Hair follicular keratinocyte (primary cell): ENCODE results near the gene DEFB123. TPM values are rescaled to one million over a fixed set of nuclear protein-coding genes. Genes with fewer than 3 reads are reported as not detected.

Experiments used
- total RNA-seq: library from RNA; depleted of rRNA; stranded (reverse); fragments of >200 nt; gene quantifications from 2 replicates; pipeline ENCODE4 v1.2.3, GENCODE V29; 2015

The DEFB123 gene
- total RNA-seq = not detected in 2 replicates

DNA sequence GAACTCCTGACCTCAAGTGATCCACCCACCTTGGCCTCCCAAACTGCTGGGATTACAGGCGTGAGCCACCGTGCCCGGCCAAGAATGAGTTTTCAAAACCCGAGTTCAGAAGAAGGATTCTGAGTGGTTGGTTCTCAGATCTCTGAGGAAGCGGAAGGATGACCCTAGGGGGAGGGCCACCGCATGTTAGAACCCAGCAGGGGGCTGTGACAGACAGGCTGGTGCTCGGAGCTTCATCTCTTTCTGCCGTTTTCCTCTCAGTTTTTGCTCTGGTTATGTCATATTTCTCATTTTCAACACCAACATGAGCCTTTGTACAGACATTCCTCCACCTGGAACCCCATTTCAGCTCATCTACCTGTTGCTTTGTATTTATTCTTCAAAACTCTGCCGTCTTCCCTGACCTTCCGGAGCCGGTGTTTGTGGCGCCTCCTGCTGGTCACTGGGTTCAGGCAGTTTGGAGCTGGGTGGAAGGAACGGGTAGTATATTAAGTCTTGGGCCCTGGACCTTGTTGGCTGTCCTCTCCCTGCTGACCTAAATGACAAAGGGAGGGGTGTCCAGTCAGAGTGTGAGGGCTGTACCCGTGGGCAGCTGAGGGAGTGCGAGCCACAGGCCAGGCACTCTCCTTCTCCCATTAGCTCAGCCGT, at the start of gene DEFB123:
Gene DEFB123 (plus strand): TSS at position 621 of the 648 bp plus-strand sequence. CDS start 67 bp downstream, outside the sequence.

GRCh38 chr20:31406115-31406514, 34.3 kb upstream of the DEFB123 start, which contains the start of gene DEFB121:
DEFB121 (minus strand) TSS chr20:31406215; CDS start chr20:31406152, 63 bp downstream.

GRCh38 chr20:31474758-31475427, 34.5 kb downstream of the DEFB123 start, which contains the start of the genes DEFB124 and REM1:
DEFB124 (minus strand) TSS chr20:31475127; CDS start chr20:31473013, 2,114 bp downstream.
REM1 (plus strand) TSS chr20:31475288; CDS start chr20:31476446, 1,158 bp downstream.

Other genes with a start within 250 kb of the DEFB123 start
- not detected in 2 replicates for gene DEFB115, start 183.0 kb upstream of the DEFB123 start, total RNA-seq
- not detected in 2 replicates for gene DEFB116, start 132.0 kb upstream of the DEFB123 start, total RNA-seq
- not detected in 2 replicates for gene DEFB118, start 72.0 kb upstream of the DEFB123 start, total RNA-seq
- not detected in 2 replicates for gene DEFB119, start 50.0 kb upstream of the DEFB123 start, total RNA-seq
- gene DEFB121, start 34.4 kb upstream of the DEFB123 start, total RNA-seq = not detected in 2 replicates
- gene DEFB124, start 34.5 kb downstream of the DEFB123 start, total RNA-seq = not detected in 2 replicates
- not detected in 2 replicates for gene REM1, start 34.7 kb downstream of the DEFB123 start, total RNA-seq
- gene HM13, start 73.8 kb downstream of the DEFB123 start, total RNA-seq = 46.1 and 61.0 TPM in 2 replicates
- 149 and 278 TPM in 2 replicates for gene ID1, start 164.7 kb downstream of the DEFB123 start, total RNA-seq
- not detected in 2 replicates for gene COX4I2, start 197.3 kb downstream of the DEFB123 start, total RNA-seq